Upper lobe of left lung (tissue), 6 donors: ENCODE measurements around the gene LRP1B. TPM values are rescaled to one million over a fixed set of nuclear protein-coding genes. Genes with fewer than 3 reads are reported as not detected.

Experiments used
- ATAC-seq, 2 donors: fragments of 200-7000 bp; cut with Tn5 transposase; one replicate each; pipeline ENCODE4 v1.9.1; 2022; ENCODE audit warnings: mild to moderate bottlenecking in 2 of 2, moderate library complexity in 2 of 2; ENCODE audit not compliant: low FRiP score in 2 of 2
- DNase-seq, 2 donors: peaks; one replicate each; pipeline ENCODE4 v3.0.0-alpha.2; 2019 to 2020
- H3K27ac ChIP-seq, 4 donors: fragments of 200-600 bp; sonication (generic); one replicate each; pipeline ENCODE4 v1.5.1; 2016 to 2019
- H3K27me3 ChIP-seq, 4 donors: fragments of 200-600 bp; sonication (generic); one replicate each; pipeline ENCODE4 v1.5.1; 2017 to 2019
- H3K36me3 ChIP-seq, 4 donors: fragments of 200-600 bp; sonication (generic); one replicate each; pipeline ENCODE4 v1.5.1; 2016 to 2019
- H3K4me1 ChIP-seq, 4 donors: fragments of 200-600 bp; sonication (generic); one replicate each; pipeline ENCODE4 v1.5.1; 2018 to 2019
- H3K4me3 ChIP-seq, 4 donors: fragments of 200-600 bp; sonication (generic); one replicate each; pipeline ENCODE4 v1.5.1; 2017 to 2019; ENCODE audit warnings: mild to moderate bottlenecking in 2 of 4, moderate library complexity in 1 of 4
- H3K9me3 ChIP-seq, 4 donors: fragments of 200-600 bp; sonication (generic); one replicate each; pipeline ENCODE4 v1.5.1; 2018 to 2019
- EP300 ChIP-seq, 4 donors: sonication (generic); formaldehyde crosslinking; IDR thresholded peaks; one replicate each; pipeline ENCODE4 v1.5.1; 2017; ENCODE audit warnings: antibody characterized with exemption in 4 of 4, control low read depth in 2 of 4
- POLR2A ChIP-seq, 4 donors: fragments of 450-650 bp; IDR thresholded peaks; one replicate each; pipeline ENCODE4 v1.5.1; 2016 to 2017; ENCODE audit warnings: antibody characterized with exemption in 4 of 4, mild to moderate bottlenecking in 2 of 4
- POLR2AphosphoS5 ChIP-seq, 2 donors: sonication (generic); formaldehyde crosslinking; IDR thresholded peaks; one replicate each; pipeline ENCODE4 v1.5.1; 2017; ENCODE audit warnings: antibody characterized with exemption in 2 of 2
- WGBS, 2 donors: methylation state at CpG; one replicate each; pipeline ENCODE4 v1.1.5; 2017 to 2018; 5-methylcytosine and 5-hydroxymethylcytosine counted together
- total RNA-seq, 6 donors: library from RNA; depleted of rRNA in 4 of 6; stranded (reverse); fragments of >200 nt in 4 of 6; gene quantifications; one replicate each; pipeline versions ENCODE4 v1.1.0 to v1.2.1, GENCODE V29; 2016 to 2021
- TF ChIP-seq, protein P1 (sequence below), 6 experiments: fragments of 450-650 bp in 4 of 6; fragments of 200-600 bp in 2 of 6; sonication (generic) in 2 of 6; IDR thresholded peaks; one replicate each; pipeline ENCODE4 v1.5.1; 2016 to 2019; ENCODE audit warnings: antibody characterized with exemption in 6 of 6
- donor health status: DM: no; HTN: no; CAD: no; lungs with moderate emphysema.
- donor health status: DM: no; HTN: yes; CAD: no; lungs with severe emphysema.

LRP1B gene
- total RNA-seq, 6 donors from 2014 or later, result under 0.01 to 0.46 (median 0.11) TPM

DNA sequence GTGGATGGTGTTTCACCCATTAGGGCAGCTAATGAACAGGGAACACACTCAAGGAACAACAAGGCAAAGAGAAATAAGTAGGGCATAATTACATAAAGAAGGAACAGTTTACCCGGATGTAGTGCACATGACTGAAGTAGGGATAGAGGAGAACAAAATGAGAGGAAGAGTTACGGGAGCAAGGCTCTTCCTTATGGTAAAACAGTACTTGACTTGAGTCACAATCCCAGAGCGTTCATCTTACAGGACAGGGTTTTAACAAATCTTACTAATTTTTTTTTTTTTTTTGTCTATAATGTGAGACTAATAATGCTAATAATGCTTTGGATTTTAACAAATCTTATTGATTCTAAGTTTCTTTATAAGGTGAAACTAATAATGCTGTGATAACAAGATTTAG, 1329.5 kb downstream of the LRP1B start:
- Histone ChIP-seq H3K27me3 (no peaks in the 10 kb centered on the region), H3K4me1 (no peaks in the 10 kb centered on the region), H3K27ac (no peak overlapping the region), H3K36me3 (no peaks in the 10 kb centered on the region), H3K9me3 (no peaks in the 10 kb centered on the region), H3K4me3 (no peak overlapping the region)
- WGBS, 2 donors, result 85 to 94% methylated on average over 3 of the region's 3 CpGs
- DNase-seq (no peak), ATAC-seq (no peak)
- TF ChIP-seq, protein P1, sequence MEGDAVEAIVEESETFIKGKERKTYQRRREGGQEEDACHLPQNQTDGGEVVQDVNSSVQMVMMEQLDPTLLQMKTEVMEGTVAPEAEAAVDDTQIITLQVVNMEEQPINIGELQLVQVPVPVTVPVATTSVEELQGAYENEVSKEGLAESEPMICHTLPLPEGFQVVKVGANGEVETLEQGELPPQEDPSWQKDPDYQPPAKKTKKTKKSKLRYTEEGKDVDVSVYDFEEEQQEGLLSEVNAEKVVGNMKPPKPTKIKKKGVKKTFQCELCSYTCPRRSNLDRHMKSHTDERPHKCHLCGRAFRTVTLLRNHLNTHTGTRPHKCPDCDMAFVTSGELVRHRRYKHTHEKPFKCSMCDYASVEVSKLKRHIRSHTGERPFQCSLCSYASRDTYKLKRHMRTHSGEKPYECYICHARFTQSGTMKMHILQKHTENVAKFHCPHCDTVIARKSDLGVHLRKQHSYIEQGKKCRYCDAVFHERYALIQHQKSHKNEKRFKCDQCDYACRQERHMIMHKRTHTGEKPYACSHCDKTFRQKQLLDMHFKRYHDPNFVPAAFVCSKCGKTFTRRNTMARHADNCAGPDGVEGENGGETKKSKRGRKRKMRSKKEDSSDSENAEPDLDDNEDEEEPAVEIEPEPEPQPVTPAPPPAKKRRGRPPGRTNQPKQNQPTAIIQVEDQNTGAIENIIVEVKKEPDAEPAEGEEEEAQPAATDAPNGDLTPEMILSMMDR (IDR thresholded peaks at IDR 0.05), result no peak
- TF ChIP-seq POLR2A (IDR thresholded peaks at IDR 0.05) (no peak), POLR2AphosphoS5 (IDR thresholded peaks at IDR 0.05) (no peak), EP300 (IDR thresholded peaks at IDR 0.05) (no peak)

DNA sequence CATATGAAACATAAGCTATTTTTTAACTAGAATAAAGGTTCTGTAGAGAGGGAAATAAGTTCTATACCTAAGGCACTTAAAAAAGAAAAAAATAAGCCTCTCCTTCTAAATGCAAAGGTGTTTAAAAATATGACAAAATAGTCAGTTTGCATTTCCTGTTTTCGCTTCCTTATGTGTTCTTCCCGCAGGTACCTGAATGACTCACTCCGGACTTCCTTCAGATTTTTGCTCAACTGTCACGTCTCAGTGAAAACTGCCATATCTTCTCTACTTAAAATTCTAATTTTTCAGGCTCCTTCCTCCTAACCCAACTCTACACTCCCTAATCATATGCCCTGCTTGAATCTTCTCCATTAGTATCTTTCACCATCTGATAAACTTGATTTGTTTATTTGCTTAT, 1333.1 kb downstream of the LRP1B start:
- H3K4me3 ChIP-seq, result no peak overlapping the region
- TF ChIP-seq POLR2AphosphoS5 (IDR thresholded peaks at IDR 0.05) (no peak), POLR2A (IDR thresholded peaks at IDR 0.05) (no peak), EP300 (IDR thresholded peaks at IDR 0.05) (no peak)
- TF ChIP-seq, protein P1 (IDR thresholded peaks at IDR 0.05), result no peak
- no peak for DNase-seq
- no peaks in the 10 kb centered on the region for H3K27me3 ChIP-seq
- H3K9me3 ChIP-seq, result no peaks in the 10 kb centered on the region
- 74 to 80% methylated on average over 4 of the region's 4 CpGs for WGBS, 2 donors
- H3K27ac ChIP-seq, result no peak overlapping the region
- H3K36me3 ChIP-seq, result no peaks in the 10 kb centered on the region
- no peak for ATAC-seq
- no peaks in the 10 kb centered on the region for H3K4me1 ChIP-seq

DNA sequence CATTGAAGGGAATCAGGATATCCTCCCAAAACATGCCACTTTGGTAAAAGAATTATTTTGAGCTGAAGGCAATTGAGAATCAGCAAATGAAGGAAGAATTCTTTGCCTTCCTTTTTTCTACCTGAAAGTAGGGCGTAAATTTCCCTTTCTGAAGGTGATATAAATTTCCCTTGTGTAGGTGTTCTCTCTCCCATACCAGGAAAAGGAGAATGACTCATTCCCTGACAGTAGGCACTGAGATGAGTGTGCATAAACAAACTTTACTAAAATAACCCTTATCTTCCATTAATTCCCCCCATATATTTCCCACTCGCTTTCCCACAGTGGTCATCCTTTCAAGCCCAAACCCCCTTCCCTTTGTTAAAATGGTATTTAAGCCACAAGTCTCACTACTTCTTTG, 1339.0 kb downstream of the LRP1B start:
- no peak for DNase-seq
- Histone ChIP-seq H3K27ac (no peak overlapping the region), H3K4me1 (no peaks in the 10 kb centered on the region), H3K27me3 (no peaks in the 10 kb centered on the region), H3K9me3 (no peaks in the 10 kb centered on the region), H3K36me3 (no peaks in the 10 kb centered on the region), H3K4me3 (no peak overlapping the region)
- TF ChIP-seq, protein P1 (IDR thresholded peaks at IDR 0.05), result no peak
- TF ChIP-seq POLR2AphosphoS5 (IDR thresholded peaks at IDR 0.05), result no peak
- TF ChIP-seq POLR2A (IDR thresholded peaks at IDR 0.05), result no peak
- 83 to 86% methylated on average over 2 of the region's 2 CpGs for WGBS, 2 donors
- ATAC-seq, result no peak

- Histone ChIP-seq H3K36me3 (no peaks in the 10 kb centered on the region), H3K27me3 (no peaks in the 10 kb centered on the region), H3K27ac (no peak overlapping the region), H3K9me3 (no peaks in the 10 kb centered on the region), H3K4me3 (no peak overlapping the region), H3K4me1 (no peaks in the 10 kb centered on the region)
- TF ChIP-seq POLR2A (IDR thresholded peaks at IDR 0.05), result no peak
- TF ChIP-seq, protein P1 (IDR thresholded peaks at IDR 0.05), result no peak
- TF ChIP-seq POLR2AphosphoS5 (IDR thresholded peaks at IDR 0.05), result no peak
- TF ChIP-seq EP300 (IDR thresholded peaks at IDR 0.05), result no peak
- ATAC-seq, result no peak
- DNase-seq, result no peak
- 78 to 80% methylated on average over 2 of the region's 2 CpGs for WGBS, 2 donors
These were observed 1344.2 kb downstream of the LRP1B start for GRCh38 chr2:140786585-140786984.

DNA sequence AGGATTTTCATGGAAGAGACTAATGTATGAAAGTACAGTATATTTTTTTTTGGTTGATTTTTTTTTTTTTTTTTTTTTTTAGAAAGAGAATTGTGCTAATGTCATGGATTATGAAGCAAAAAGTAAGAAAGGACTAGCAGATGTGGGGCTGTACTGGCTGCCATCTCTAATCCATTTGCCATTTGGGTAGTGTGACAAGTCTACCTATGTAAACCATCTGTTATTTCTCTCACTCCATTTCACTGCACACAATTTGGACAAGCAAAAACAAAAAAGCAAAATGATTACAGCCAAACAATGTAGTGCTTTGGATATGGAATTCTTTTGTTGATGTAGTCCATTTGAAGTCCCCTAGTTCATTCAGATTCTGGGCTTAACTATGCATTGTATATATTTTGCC, 1355.4 kb downstream of the LRP1B start:
- no peak for ATAC-seq

More for the DNA sequence above, 1355.4 kb downstream of the LRP1B start:
- no peak for TF ChIP-seq POLR2AphosphoS5 (IDR thresholded peaks at IDR 0.05)
- TF ChIP-seq EP300 (IDR thresholded peaks at IDR 0.05), result no peak
- TF ChIP-seq POLR2A (IDR thresholded peaks at IDR 0.05), result no peak
- TF ChIP-seq, protein P1 (IDR thresholded peaks at IDR 0.05), result no peak
- Histone ChIP-seq H3K27me3 (no peaks in the 10 kb centered on the region), H3K4me1 (no peaks in the 10 kb centered on the region), H3K9me3 (no peaks in the 10 kb centered on the region), H3K27ac (no peak overlapping the region), H3K4me3 (no peak overlapping the region), H3K36me3 (no peaks in the 10 kb centered on the region)
- no peak for DNase-seq
